HEK293 (cell line): ENCODE results near the gene PLA2G1B.

ENCODE experiments used
- ATF2 ChIP-seq: fragments of 450-650 bp; formaldehyde crosslinking; IDR thresholded peaks from 2 replicates; pipeline ENCODE4 v1.5.1; 2016; ENCODE audit warnings: missing biosample characterization, missing genetic modification characterization, low read depth
- GFI1B ChIP-seq: fragments of 450-650 bp; formaldehyde crosslinking; IDR thresholded peaks from 2 replicates; pipeline ENCODE4 v1.5.1; 2016; ENCODE audit warnings: missing biosample characterization, missing genetic modification characterization
- GLIS2 ChIP-seq: fragments of 450-650 bp; formaldehyde crosslinking; IDR thresholded peaks from 2 replicates; pipeline ENCODE4 v1.5.1; 2016; ENCODE audit warnings: missing biosample characterization, missing genetic modification characterization
- INSM2 ChIP-seq: fragments of 450-650 bp; formaldehyde crosslinking; IDR thresholded peaks from 2 replicates; pipeline ENCODE4 v1.5.1; 2016; ENCODE audit warnings: missing biosample characterization, missing genetic modification characterization
- KLF9 ChIP-seq: fragments of 450-650 bp; formaldehyde crosslinking; IDR thresholded peaks from 2 replicates; pipeline ENCODE4 v1.5.1; 2016; ENCODE audit warnings: missing biosample characterization, missing genetic modification characterization, low read depth
- SCRT1 ChIP-seq: fragments of 450-650 bp; formaldehyde crosslinking; IDR thresholded peaks from 2 replicates; pipeline ENCODE4 v1.5.1; 2016; ENCODE audit warnings: missing biosample characterization, missing genetic modification characterization, borderline replicate concordance
- SCRT2 ChIP-seq: fragments of 450-650 bp; formaldehyde crosslinking; IDR thresholded peaks from 2 replicates; pipeline ENCODE4 v1.5.1; 2016; ENCODE audit warnings: missing biosample characterization, missing genetic modification characterization
- ZBTB21 ChIP-seq: fragments of 450-650 bp; formaldehyde crosslinking; IDR thresholded peaks from 2 replicates; pipeline ENCODE4 v1.5.1; 2017; ENCODE audit warnings: missing biosample characterization, missing genetic modification characterization
- ZFP37 ChIP-seq: fragments of 450-650 bp; formaldehyde crosslinking; IDR thresholded peaks from 2 replicates; pipeline ENCODE4 v1.5.1; 2016; ENCODE audit warnings: missing biosample characterization, missing genetic modification characterization
- ZNF280C ChIP-seq: fragments of 450-650 bp; formaldehyde crosslinking; IDR thresholded peaks from 2 replicates; pipeline ENCODE4 v1.5.1; 2016; ENCODE audit warnings: missing biosample characterization, missing genetic modification characterization
- ZNF433 ChIP-seq: fragments of 450-650 bp; formaldehyde crosslinking; IDR thresholded peaks from 2 replicates; pipeline ENCODE4 v1.5.1; 2016; ENCODE audit warnings: missing biosample characterization, missing genetic modification characterization, low read depth
- ZNF501 ChIP-seq: fragments of 450-650 bp; formaldehyde crosslinking; IDR thresholded peaks from 2 replicates; pipeline ENCODE4 v1.5.1; 2016; ENCODE audit warnings: missing biosample characterization, missing genetic modification characterization
- ZNF510 ChIP-seq: fragments of 450-650 bp; formaldehyde crosslinking; IDR thresholded peaks from 2 replicates; pipeline ENCODE4 v1.5.1; 2018; ENCODE audit warnings: mild to moderate bottlenecking, missing genetic modification characterization, missing biosample characterization; ENCODE audit not compliant: insufficient replicate concordance
- ZNF561 ChIP-seq: fragments of 450-650 bp; IDR thresholded peaks from 2 replicates; pipeline ENCODE4 v1.5.1; 2018; ENCODE audit warnings: missing biosample characterization, missing genetic modification characterization, borderline replicate concordance
- ZNF639 ChIP-seq: fragments of 450-650 bp; formaldehyde crosslinking; IDR thresholded peaks from 2 replicates; pipeline ENCODE4 v1.5.1; 2016; ENCODE audit warnings: missing biosample characterization, missing genetic modification characterization
- ZNF658 ChIP-seq: fragments of 450-650 bp; formaldehyde crosslinking; IDR thresholded peaks from 2 replicates; pipeline ENCODE4; 2016; ENCODE audit warnings: missing biosample characterization, missing genetic modification characterization
- ZNF785 ChIP-seq: fragments of 450-650 bp; formaldehyde crosslinking; IDR thresholded peaks from 2 replicates; pipeline ENCODE4 v1.5.1; 2016; ENCODE audit warnings: missing biosample characterization, missing genetic modification characterization
- TF ChIP-seq, protein P1 (sequence below): fragments of 450-650 bp; formaldehyde crosslinking; IDR thresholded peaks from 2 replicates; pipeline ENCODE4 v1.5.1; 2017; ENCODE audit warnings: missing biosample characterization, missing genetic modification characterization
- TF ChIP-seq, protein P2 (sequence below): fragments of 450-650 bp; formaldehyde crosslinking; IDR thresholded peaks from 2 replicates; pipeline ENCODE4 v1.5.1; 2016; ENCODE audit warnings: missing biosample characterization, missing genetic modification characterization
- TF ChIP-seq, protein P3 (sequence below): fragments of 450-650 bp; formaldehyde crosslinking; conservative IDR thresholded peaks from 2 replicates; pipeline ENCODE4 v1.5.1; 2016; ENCODE audit warnings: low read depth, missing biosample characterization, missing genetic modification characterization
- TF ChIP-seq, protein P4 (sequence below): fragments of 450-650 bp; IDR thresholded peaks from 2 replicates; pipeline ENCODE4 v1.5.1; 2018; ENCODE audit warnings: missing biosample characterization, mild to moderate bottlenecking, missing genetic modification characterization

PLA2G1B gene

DNA sequence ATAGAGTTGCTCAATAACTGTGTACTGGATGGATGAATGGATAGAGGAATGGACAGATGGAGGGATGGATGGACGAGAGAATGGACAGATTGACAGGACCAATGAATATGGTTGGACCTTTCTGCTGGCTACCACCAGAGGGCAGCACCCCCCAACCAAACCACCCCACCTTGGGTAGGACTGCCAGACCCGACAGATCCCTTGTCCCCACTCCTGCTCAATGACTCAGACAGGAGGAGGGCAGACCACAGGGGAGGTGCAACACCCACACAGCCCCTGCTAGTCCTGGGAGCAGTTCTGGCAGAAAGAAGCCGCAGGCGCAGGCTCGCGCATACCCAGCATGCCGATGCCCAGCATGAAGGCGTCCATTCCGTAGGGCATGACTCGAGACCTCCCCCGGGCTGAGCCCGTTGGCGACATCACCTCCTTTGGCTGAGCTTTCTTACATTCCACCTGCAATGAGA, 29.0 kb upstream of the PLA2G1B start (continued):
- TF ChIP-seq ZNF658 (tag by site-specific recombination) (no peak), INSM2 (tag by site-specific recombination) (peak; percentile 39; the same call in 1 of the 2 replicates), SCRT1 (tag by site-specific recombination) (no peak), GLIS2 (peak; percentile 95), ZNF785 (tag by site-specific recombination) (no peak), GFI1B (tag by site-specific recombination) (no peak), ZNF510 (tag by site-specific recombination) (no peak), KLF9 (tag by site-specific recombination) (peak; percentile 10; the same call in 1 of the 2 replicates), ZBTB21 (tag by site-specific recombination) (no peak), ZNF433 (tag by site-specific recombination) (no peak), ZNF639 (tag by site-specific recombination) (no peak; the same call in 1 of the 2 replicates), ZNF501 (tag by site-specific recombination) (peak; percentile 33; the same call in 1 of the 2 replicates), ZNF561 (tag by site-specific recombination) (no peak), ATF2 (tag by site-specific recombination) (0 out of 2 replicates have a peak, but pooled peaks have one; percentile 38), ZNF280C (no peak), ZFP37 (tag by site-specific recombination) (peak; percentile 79; the same call in 1 of the 2 replicates), SCRT2 (tag by site-specific recombination) (no peak)
- TF ChIP-seq, protein P1, sequence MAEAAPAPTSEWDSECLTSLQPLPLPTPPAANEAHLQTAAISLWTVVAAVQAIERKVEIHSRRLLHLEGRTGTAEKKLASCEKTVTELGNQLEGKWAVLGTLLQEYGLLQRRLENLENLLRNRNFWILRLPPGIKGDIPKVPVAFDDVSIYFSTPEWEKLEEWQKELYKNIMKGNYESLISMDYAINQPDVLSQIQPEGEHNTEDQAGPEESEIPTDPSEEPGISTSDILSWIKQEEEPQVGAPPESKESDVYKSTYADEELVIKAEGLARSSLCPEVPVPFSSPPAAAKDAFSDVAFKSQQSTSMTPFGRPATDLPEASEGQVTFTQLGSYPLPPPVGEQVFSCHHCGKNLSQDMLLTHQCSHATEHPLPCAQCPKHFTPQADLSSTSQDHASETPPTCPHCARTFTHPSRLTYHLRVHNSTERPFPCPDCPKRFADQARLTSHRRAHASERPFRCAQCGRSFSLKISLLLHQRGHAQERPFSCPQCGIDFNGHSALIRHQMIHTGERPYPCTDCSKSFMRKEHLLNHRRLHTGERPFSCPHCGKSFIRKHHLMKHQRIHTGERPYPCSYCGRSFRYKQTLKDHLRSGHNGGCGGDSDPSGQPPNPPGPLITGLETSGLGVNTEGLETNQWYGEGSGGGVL = no peak
- TF ChIP-seq, protein P2, sequence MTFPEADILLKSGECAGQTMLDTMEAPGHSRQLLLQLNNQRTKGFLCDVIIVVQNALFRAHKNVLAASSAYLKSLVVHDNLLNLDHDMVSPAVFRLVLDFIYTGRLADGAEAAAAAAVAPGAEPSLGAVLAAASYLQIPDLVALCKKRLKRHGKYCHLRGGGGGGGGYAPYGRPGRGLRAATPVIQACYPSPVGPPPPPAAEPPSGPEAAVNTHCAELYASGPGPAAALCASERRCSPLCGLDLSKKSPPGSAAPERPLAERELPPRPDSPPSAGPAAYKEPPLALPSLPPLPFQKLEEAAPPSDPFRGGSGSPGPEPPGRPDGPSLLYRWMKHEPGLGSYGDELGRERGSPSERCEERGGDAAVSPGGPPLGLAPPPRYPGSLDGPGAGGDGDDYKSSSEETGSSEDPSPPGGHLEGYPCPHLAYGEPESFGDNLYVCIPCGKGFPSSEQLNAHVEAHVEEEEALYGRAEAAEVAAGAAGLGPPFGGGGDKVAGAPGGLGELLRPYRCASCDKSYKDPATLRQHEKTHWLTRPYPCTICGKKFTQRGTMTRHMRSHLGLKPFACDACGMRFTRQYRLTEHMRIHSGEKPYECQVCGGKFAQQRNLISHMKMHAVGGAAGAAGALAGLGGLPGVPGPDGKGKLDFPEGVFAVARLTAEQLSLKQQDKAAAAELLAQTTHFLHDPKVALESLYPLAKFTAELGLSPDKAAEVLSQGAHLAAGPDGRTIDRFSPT (tag by site-specific recombination) = no peak
- TF ChIP-seq, protein P3, sequence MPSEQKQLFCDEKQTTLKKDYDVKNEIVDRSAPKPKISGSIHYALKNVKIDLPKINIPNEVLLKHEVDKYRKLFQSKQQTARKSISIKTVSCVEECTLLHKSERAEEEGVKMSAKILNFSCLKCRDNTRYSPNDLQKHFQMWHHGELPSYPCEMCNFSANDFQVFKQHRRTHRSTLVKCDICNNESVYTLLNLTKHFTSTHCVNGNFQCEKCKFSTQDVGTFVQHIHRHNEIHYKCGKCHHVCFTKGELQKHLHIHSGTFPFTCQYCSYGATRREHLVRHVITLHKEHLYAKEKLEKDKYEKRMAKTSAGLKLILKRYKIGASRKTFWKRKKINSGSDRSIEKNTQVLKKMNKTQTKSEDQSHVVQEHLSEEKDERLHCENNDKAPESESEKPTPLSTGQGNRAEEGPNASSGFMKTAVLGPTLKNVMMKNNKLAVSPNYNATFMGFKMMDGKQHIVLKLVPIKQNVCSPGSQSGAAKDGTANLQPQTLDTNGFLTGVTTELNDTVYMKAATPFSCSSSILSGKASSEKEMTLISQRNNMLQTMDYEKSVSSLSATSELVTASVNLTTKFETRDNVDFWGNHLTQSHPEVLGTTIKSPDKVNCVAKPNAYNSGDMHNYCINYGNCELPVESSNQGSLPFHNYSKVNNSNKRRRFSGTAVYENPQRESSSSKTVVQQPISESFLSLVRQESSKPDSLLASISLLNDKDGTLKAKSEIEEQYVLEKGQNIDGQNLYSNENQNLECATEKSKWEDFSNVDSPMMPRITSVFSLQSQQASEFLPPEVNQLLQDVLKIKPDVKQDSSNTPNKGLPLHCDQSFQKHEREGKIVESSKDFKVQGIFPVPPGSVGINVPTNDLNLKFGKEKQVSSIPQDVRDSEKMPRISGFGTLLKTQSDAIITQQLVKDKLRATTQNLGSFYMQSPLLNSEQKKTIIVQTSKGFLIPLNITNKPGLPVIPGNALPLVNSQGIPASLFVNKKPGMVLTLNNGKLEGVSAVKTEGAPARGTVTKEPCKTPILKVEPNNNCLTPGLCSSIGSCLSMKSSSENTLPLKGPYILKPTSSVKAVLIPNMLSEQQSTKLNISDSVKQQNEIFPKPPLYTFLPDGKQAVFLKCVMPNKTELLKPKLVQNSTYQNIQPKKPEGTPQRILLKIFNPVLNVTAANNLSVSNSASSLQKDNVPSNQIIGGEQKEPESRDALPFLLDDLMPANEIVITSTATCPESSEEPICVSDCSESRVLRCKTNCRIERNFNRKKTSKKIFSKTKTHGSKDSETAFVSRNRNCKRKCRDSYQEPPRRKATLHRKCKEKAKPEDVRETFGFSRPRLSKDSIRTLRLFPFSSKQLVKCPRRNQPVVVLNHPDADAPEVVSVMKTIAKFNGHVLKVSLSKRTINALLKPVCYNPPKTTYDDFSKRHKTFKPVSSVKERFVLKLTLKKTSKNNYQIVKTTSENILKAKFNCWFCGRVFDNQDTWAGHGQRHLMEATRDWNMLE (tag by site-specific recombination) = no peak
- TF ChIP-seq, protein P4, sequence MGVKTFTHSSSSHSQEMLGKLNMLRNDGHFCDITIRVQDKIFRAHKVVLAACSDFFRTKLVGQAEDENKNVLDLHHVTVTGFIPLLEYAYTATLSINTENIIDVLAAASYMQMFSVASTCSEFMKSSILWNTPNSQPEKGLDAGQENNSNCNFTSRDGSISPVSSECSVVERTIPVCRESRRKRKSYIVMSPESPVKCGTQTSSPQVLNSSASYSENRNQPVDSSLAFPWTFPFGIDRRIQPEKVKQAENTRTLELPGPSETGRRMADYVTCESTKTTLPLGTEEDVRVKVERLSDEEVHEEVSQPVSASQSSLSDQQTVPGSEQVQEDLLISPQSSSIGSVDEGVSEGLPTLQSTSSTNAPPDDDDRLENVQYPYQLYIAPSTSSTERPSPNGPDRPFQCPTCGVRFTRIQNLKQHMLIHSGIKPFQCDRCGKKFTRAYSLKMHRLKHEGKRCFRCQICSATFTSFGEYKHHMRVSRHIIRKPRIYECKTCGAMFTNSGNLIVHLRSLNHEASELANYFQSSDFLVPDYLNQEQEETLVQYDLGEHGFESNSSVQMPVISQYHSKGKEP = no peak
